Astrocyte (in vitro differentiated cells and primary cell): ENCODE measurements around the gene EMC7. TPM values are rescaled to one million over a fixed set of nuclear protein-coding genes. Genes with fewer than 3 reads are reported as not detected.

Source experiments
- DNase-seq: peaks from one replicate; pipeline ENCODE4 v3.0.0-alpha.2; 2010; ENCODE audit warnings: low read depth
- FAIRE-seq: peaks from 2 replicates; lab custom pipeline; 2011; peaks lifted over from hg19 to GRCh38; lab: Jason Lieb, UNC
- H2AFZ ChIP-seq: 2 replicates; pipeline ENCODE4 v1.6.0; 2012; ENCODE audit warnings: low read depth, low read length, inconsistent platforms
- H3K27ac ChIP-seq: 2 replicates; pipeline ENCODE4 v1.5.1; 2011; ENCODE audit warnings: low read depth, low read length, inconsistent platforms
- H3K27me3 ChIP-seq: 2 replicates; pipeline ENCODE4 v1.6.0; 2011; ENCODE audit warnings: low read length, inconsistent platforms; ENCODE audit not compliant: insufficient read depth
- H3K36me3 ChIP-seq: 2 replicates; pipeline ENCODE4 v1.5.1; 2011; ENCODE audit warnings: low read length, inconsistent platforms; ENCODE audit not compliant: insufficient read depth
- H3K4me1 ChIP-seq: 2 replicates; pipeline ENCODE4 v1.5.1; 2011; ENCODE audit warnings: low read length, inconsistent platforms; ENCODE audit not compliant: insufficient read depth
- H3K4me2 ChIP-seq: 2 replicates; pipeline ENCODE4 v1.6.0; 2012; ENCODE audit warnings: low read length, inconsistent platforms
- H3K4me3 ChIP-seq: 2 replicates; pipeline ENCODE4 v1.5.1; 2011; ENCODE audit warnings: low read depth, mild to moderate bottlenecking, low read length, inconsistent platforms; ENCODE audit not compliant: insufficient read depth
- H3K79me2 ChIP-seq: 2 replicates; pipeline ENCODE4 v1.6.0; 2012; ENCODE audit warnings: mild to moderate bottlenecking, low read length, inconsistent platforms; ENCODE audit not compliant: insufficient read depth
- H3K9ac ChIP-seq: 2 replicates; pipeline ENCODE4 v1.6.0; 2012; ENCODE audit warnings: mild to moderate bottlenecking, low read length, inconsistent platforms
- H3K9me3 ChIP-seq: 2 replicates; pipeline ENCODE4 v1.5.1; 2012; ENCODE audit warnings: low read depth, mild to moderate bottlenecking, low read length, inconsistent platforms; ENCODE audit not compliant: insufficient read depth
- H4K20me1 ChIP-seq: 2 replicates; pipeline ENCODE4 v1.6.0; 2012; ENCODE audit warnings: low read length, inconsistent platforms; ENCODE audit not compliant: insufficient read depth
- H3K27ac Mint-ChIP-seq: one replicate; pipeline ENCODE4 v1.8.0; 2021; ENCODE audit warnings: mild to moderate bottlenecking, mixed read lengths; ENCODE audit not compliant: unreplicated experiment
- H3K27me3 Mint-ChIP-seq: one replicate; pipeline ENCODE4 v1.8.0; 2021; ENCODE audit warnings: low read depth, mixed read lengths; ENCODE audit not compliant: unreplicated experiment
- H3K36me3 Mint-ChIP-seq: one replicate; pipeline ENCODE4 v1.8.0; 2021; ENCODE audit warnings: low read depth, mixed read lengths; ENCODE audit not compliant: unreplicated experiment
- H3K4me1 Mint-ChIP-seq: one replicate; pipeline ENCODE4 v1.8.0; 2021; ENCODE audit warnings: low read depth, mixed read lengths; ENCODE audit not compliant: unreplicated experiment
- H3K4me3 Mint-ChIP-seq: one replicate; pipeline ENCODE4 v1.8.0; 2021; ENCODE audit warnings: mild to moderate bottlenecking, moderate library complexity, mixed read lengths; ENCODE audit not compliant: unreplicated experiment
- H3K9me3 Mint-ChIP-seq: one replicate; pipeline ENCODE4 v1.8.0; 2021; ENCODE audit warnings: mild to moderate bottlenecking, mixed read lengths; ENCODE audit not compliant: unreplicated experiment
- CTCF ChIP-seq: IDR thresholded peaks from 2 replicates; pipeline ENCODE4 v1.5.1; 2011; ENCODE audit warnings: low read depth, mild to moderate bottlenecking, inconsistent platforms, low read length, moderate library complexity; ENCODE audit not compliant: insufficient read depth
- EZH2 ChIP-seq: IDR thresholded peaks from 2 replicates; pipeline ENCODE4 v1.6.1; 2012; ENCODE audit warnings: mild to moderate bottlenecking, low read length, inconsistent platforms; ENCODE audit not compliant: insufficient read depth
- total RNA-seq: library from RNA; stranded (reverse); gene quantifications from 2 replicates; pipeline ENCODE4 v1.2.1, GENCODE V29; 2021

Gene EMC7
- total RNA-seq, 1 donor from 2014 or later = 120 TPM

- TF ChIP-seq EZH2 (no peak), CTCF (no peak)
- no peak overlapping the region for H3K27ac ChIP-seq
- H3K27me3 ChIP-seq = no peaks in the 10 kb centered on the region
- H3K4me3 ChIP-seq = no peak overlapping the region
- FAIRE-seq = no peak
- H3K4me1 Mint-ChIP-seq = no peaks in the 10 kb centered on the region
- H3K79me2 ChIP-seq = no peaks in the 10 kb centered on the region
- H3K9ac ChIP-seq = no peak overlapping the region
- H3K27ac Mint-ChIP-seq = no peak overlapping the region
- H2AFZ ChIP-seq = no peak overlapping the region
- no peak overlapping the region for H3K4me2 ChIP-seq
- H3K4me3 Mint-ChIP-seq = no peak overlapping the region
- peaks cover under 1% of the 10 kb centered on the region for H3K36me3 Mint-ChIP-seq
- no peaks in the 10 kb centered on the region for H3K27me3 Mint-ChIP-seq
- H3K9me3 ChIP-seq = no peaks in the 10 kb centered on the region
- H3K4me1 ChIP-seq = no peaks in the 10 kb centered on the region
- H3K36me3 ChIP-seq = peaks cover 3% of the 10 kb centered on the region
- no peak for DNase-seq
- no peaks in the 10 kb centered on the region for H4K20me1 ChIP-seq
- no peaks in the 10 kb centered on the region for H3K9me3 Mint-ChIP-seq
These were observed 31.8 kb upstream of the EMC7 start for GRCh38 chr15:34133511-34133910.

GRCh38 chr15:34132881-34133280 is 31.2 kb upstream of the EMC7 start:
- Histone ChIP-seq H3K4me3 (no peak overlapping the region), H3K4me2 (no peak overlapping the region), H3K36me3 (peaks cover 3% of the 10 kb centered on the region), H3K27me3 (no peaks in the 10 kb centered on the region), H3K27ac (no peak overlapping the region), H3K9ac (no peak overlapping the region), H3K79me2 (no peaks in the 10 kb centered on the region), H2AFZ (no peak overlapping the region), H4K20me1 (no peaks in the 10 kb centered on the region), H3K4me1 (no peaks in the 10 kb centered on the region), H3K9me3 (no peaks in the 10 kb centered on the region)
- Mint-ChIP-seq H3K27me3 (no peaks in the 10 kb centered on the region), H3K4me1 (no peaks in the 10 kb centered on the region), H3K27ac (no peak overlapping the region), H3K9me3 (no peaks in the 10 kb centered on the region), H3K4me3 (no peak overlapping the region), H3K36me3 (peaks cover 1% of the 10 kb centered on the region)
- DNase-seq = peak; percentile 57
- no peak for FAIRE-seq
- TF ChIP-seq EZH2 (no peak), CTCF (no peak)

GRCh38 chr15:34128898-34129297 is 27.2 kb upstream of the EMC7 start:
- Histone ChIP-seq H3K4me1 (no peaks in the 10 kb centered on the region), H3K79me2 (no peaks in the 10 kb centered on the region), H3K27ac (no peak overlapping the region), H3K4me3 (no peak overlapping the region), H3K36me3 (no peaks in the 10 kb centered on the region), H3K27me3 (no peaks in the 10 kb centered on the region), H3K4me2 (no peak overlapping the region), H3K9me3 (no peaks in the 10 kb centered on the region), H3K9ac (no peak overlapping the region), H2AFZ (no peak overlapping the region), H4K20me1 (no peaks in the 10 kb centered on the region)
- no peak for FAIRE-seq
- H3K9me3 Mint-ChIP-seq = no peaks in the 10 kb centered on the region
- DNase-seq = no peak
- TF ChIP-seq CTCF (no peak), EZH2 (no peak)
- H3K27ac Mint-ChIP-seq = no peak overlapping the region
- peaks cover 3% of the 10 kb centered on the region for H3K4me1 Mint-ChIP-seq
- no peaks in the 10 kb centered on the region for H3K27me3 Mint-ChIP-seq
- peaks cover 1% of the 10 kb centered on the region for H3K36me3 Mint-ChIP-seq
- H3K4me3 Mint-ChIP-seq = no peak overlapping the region
